OCI-LY3 (cell line): ENCODE data around the gene MAST2.

Source experiments
- H2AFZ ChIP-seq: fragments of 200-600, 300-600 bp; shearing (Covaris generic); 2 replicates; pipeline ENCODE4 v1.6.0; 2014; ENCODE audit warnings: antibody characterized with exemption, low read depth, low read length
- H3K27ac ChIP-seq: fragments of 200-600, 300-600 bp; sonication (generic); 2 replicates; pipeline ENCODE4 v1.5.1; 2014; ENCODE audit warnings: mild to moderate bottlenecking, low read length, moderate library complexity, mixed read lengths
- H3K27me3 ChIP-seq: fragments of 200-600, 300-600 bp; sonication (generic); 2 replicates; pipeline ENCODE4 v1.6.1; 2014; ENCODE audit warnings: low read depth, low read length, mixed read lengths
- H3K36me3 ChIP-seq: fragments of 200-600, 300-600 bp; sonication (generic); replicated peaks from 2 replicates; pipeline ENCODE3; 2014; ENCODE audit warnings: low read depth, low read length, mixed read lengths
- H3K4me1 ChIP-seq: fragments of 300-600, 200-600 bp; sonication (generic); 2 replicates; pipeline ENCODE4 v1.6.1; 2014; ENCODE audit warnings: low read length, mixed read lengths
- H3K4me2 ChIP-seq: fragments of 200-600, 300-600 bp; sonication (generic); 2 replicates; pipeline ENCODE4 v1.6.1; 2014; ENCODE audit warnings: low read length, mixed read lengths
- H3K4me3 ChIP-seq: fragments of 300-600, 200-600 bp; sonication (generic); 2 replicates; pipeline ENCODE4 v1.5.1; 2014; ENCODE audit warnings: antibody characterized with exemption, mild to moderate bottlenecking, low read length, moderate library complexity
- H3K79me2 ChIP-seq: fragments of 300-600, 200-600 bp; shearing (Covaris generic); 2 replicates; pipeline ENCODE4 v1.6.1; 2014; ENCODE audit warnings: mild to moderate bottlenecking, low read length, mixed read lengths
- H3K9ac ChIP-seq: fragments of 300-600, 200-600 bp; shearing (Covaris generic); 2 replicates; pipeline ENCODE4 v1.6.0; 2014; ENCODE audit warnings: mild to moderate bottlenecking, low read length, moderate library complexity
- H3K9me3 ChIP-seq: fragments of 200-600, 300-600 bp; shearing (Covaris generic); 2 replicates; pipeline ENCODE4 v1.6.1; 2014; ENCODE audit warnings: low read length, mixed read lengths; ENCODE audit not compliant: insufficient read depth
- H4K20me1 ChIP-seq: fragments of 200-600, 300-600 bp; sonication (generic); 2 replicates; pipeline ENCODE4 v1.6.1; 2016; ENCODE audit warnings: low read length, mixed read lengths; ENCODE audit not compliant: insufficient read depth
- CTCF ChIP-seq: fragments of 200-600, 300-600 bp; sonication (generic); IDR thresholded peaks from 2 replicates; pipeline ENCODE4 v1.5.1; 2014; ENCODE audit warnings: antibody characterized with exemption, low read length, low read depth
- EZH2phosphoT487 ChIP-seq: fragments of 200-600 bp; shearing (Covaris generic); IDR thresholded peaks from 2 replicates; pipeline ENCODE4 v1.6.1; 2018; ENCODE audit warnings: antibody characterized with exemption, mixed run types, low read depth

The MAST2 gene

GRCh38 chr1:45880930-45881329 lies 77.5 kb downstream of the MAST2 start:
- H3K27ac ChIP-seq, result no peak overlapping the region

GRCh38 chr1:45883658-45884057 lies 80.2 kb downstream of the MAST2 start:
- Histone ChIP-seq H3K9ac (no peak overlapping the region), H3K27me3 (no peaks in the 10 kb centered on the region), H3K27ac (no peak overlapping the region), H3K9me3 (no peaks in the 10 kb centered on the region), H3K4me1 (peaks cover 17% of the 10 kb centered on the region), H3K4me2 (no peak overlapping the region), H3K79me2 (no peaks in the 10 kb centered on the region), H2AFZ (no peak overlapping the region), H3K4me3 (no peak overlapping the region), H3K36me3 (no peaks in the 10 kb centered on the region), H4K20me1 (peaks cover 5% of the 10 kb centered on the region; the same call in 1 of the 2 replicates)
- TF ChIP-seq CTCF (no peak), EZH2phosphoT487 (no peak)

More at GRCh38 chr1:45880930-45881329, 77.5 kb downstream of the MAST2 start:
- H3K79me2 ChIP-seq, result no peaks in the 10 kb centered on the region
- no peak overlapping the region for H3K4me3 ChIP-seq
- no peak overlapping the region for H3K9ac ChIP-seq
- H3K27me3 ChIP-seq, result no peaks in the 10 kb centered on the region
- no peaks in the 10 kb centered on the region for H3K9me3 ChIP-seq
- H3K4me1 ChIP-seq, result peaks cover 17% of the 10 kb centered on the region
- no peaks in the 10 kb centered on the region for H3K36me3 ChIP-seq
- no peak for TF ChIP-seq CTCF
- no peak for TF ChIP-seq EZH2phosphoT487
- peaks cover 6% of the 10 kb centered on the region; the same call in 1 of the 2 replicates for H4K20me1 ChIP-seq
- H2AFZ ChIP-seq, result no peak overlapping the region
- no peak overlapping the region for H3K4me2 ChIP-seq

GRCh38 chr1:45884700-45885099 lies 81.3 kb downstream of the MAST2 start:
- Histone ChIP-seq H3K4me1 (peaks cover 8% of the 10 kb centered on the region), H3K9me3 (no peaks in the 10 kb centered on the region), H3K9ac (no peak overlapping the region), H2AFZ (no peak overlapping the region), H4K20me1 (peaks cover 5% of the 10 kb centered on the region; the same call in 1 of the 2 replicates), H3K4me3 (no peak overlapping the region), H3K27me3 (no peaks in the 10 kb centered on the region), H3K36me3 (no peaks in the 10 kb centered on the region), H3K4me2 (no peak overlapping the region), H3K79me2 (no peaks in the 10 kb centered on the region), H3K27ac (no peak overlapping the region)
- TF ChIP-seq CTCF (no peak), EZH2phosphoT487 (no peak)

GRCh38 chr1:45886229-45886628 lies 82.8 kb downstream of the MAST2 start:
- Histone ChIP-seq H3K79me2 (no peaks in the 10 kb centered on the region), H3K4me2 (no peak overlapping the region), H3K36me3 (no peaks in the 10 kb centered on the region), H3K27me3 (no peaks in the 10 kb centered on the region), H4K20me1 (peaks cover 5% of the 10 kb centered on the region; the same call in 1 of the 2 replicates), H3K9me3 (no peaks in the 10 kb centered on the region), H3K9ac (no peak overlapping the region), H3K4me3 (no peak overlapping the region), H2AFZ (no peak overlapping the region), H3K27ac (no peak overlapping the region), H3K4me1 (no peaks in the 10 kb centered on the region)
- no peak for TF ChIP-seq CTCF
- TF ChIP-seq EZH2phosphoT487, result no peak
